ENCODE data around the gene FADS2.

FADS2 gene

DNA sequence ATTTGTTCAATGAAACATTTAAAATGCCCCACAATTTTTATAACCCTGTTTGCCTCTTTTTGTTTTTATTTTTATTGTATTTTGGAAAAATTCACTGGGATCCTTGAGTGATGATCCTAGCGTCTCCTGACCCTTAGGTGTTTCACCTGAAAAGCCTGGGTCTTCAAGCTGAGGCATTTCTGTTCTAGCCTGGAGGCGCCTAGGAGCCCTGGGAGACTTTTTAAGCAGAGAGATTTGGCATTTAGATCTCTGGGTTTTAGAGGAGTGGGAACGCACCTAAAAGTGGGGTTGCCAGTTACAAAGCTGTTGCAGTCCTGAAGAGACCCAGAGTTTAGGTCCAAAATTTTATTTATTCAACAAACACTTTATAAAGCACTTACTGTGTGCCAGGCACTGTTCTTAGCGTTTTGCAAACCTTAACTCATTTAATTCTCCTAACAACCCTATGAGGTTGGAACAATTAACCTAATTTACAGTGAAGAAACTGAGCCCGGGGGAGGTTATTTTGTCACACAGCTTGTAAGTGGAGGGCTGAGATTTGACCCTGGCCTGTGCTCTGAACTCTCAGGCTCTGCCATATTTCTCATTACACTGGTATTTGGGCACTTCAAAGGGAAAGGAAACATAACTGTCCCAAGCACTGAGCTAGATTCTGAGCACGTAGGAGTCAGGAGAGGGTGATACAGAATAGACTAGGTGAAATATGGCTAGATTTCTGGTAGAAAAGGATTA is 10.5 kb upstream of the FADS2 start:
- DNase-seq (ENCODE audit: low read depth, low spot score) = no peak
- H3K27ac ChIP-seq = peak overlapping the region; percentile 83

DNA sequence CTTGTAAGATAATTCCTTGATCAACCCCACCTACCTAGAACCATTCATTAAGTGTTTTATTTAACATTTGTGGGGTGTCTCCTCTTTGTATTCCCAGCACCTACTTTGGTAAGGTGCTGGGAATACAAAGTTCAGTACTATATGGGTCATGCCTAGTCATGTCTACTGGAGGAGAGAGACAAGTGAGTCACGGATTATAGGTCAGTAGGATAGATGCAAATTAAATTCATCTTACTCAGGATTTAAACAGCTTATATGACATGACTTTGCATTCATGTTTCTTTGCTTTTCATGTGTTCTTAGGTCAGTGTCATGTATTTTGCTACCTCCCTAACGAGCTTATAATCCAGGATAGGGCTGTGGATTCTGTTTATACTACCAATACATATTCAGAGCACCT is 7.9 kb upstream of the FADS2 start:
- peak; percentile 56 for DNase-seq (ENCODE audit: low read depth, low spot score)
- peak overlapping the region; percentile 91 for H3K27ac ChIP-seq

DNA sequence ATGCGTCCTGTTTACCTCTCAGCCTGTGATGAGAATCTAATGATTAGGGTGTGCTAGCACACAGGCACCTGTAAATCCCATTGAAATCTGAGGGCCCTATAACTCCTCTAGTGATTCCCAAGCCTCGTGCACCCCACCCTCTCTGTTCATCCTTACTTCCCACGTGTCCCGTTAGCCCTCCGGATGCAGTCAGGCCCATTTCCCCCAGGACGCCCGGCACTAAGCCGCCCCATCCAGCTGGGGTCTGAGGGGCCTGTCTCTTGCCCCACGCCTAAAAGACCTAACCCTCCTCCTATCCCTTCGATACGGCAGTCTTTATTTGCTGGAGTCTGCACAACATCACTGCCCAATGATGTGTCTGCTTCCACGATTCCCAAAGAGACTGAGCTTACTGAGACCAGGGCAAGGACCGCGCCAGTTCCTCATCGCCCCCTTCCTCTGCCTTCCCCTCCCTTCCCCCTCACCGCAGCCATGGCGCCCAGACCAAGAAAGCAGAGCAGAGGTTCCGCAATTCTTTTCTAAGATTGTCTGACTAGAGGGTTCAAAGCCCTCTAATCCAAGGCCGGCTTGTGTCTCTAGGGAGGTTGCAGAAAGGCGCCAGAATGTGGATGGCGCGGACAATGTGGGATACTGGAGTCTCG is 1.1 kb upstream of the FADS2 start:
- peak overlapping the region; percentile 31 for H3K27ac ChIP-seq
- no peak for DNase-seq (ENCODE audit: low read depth, low spot score)

DNA sequence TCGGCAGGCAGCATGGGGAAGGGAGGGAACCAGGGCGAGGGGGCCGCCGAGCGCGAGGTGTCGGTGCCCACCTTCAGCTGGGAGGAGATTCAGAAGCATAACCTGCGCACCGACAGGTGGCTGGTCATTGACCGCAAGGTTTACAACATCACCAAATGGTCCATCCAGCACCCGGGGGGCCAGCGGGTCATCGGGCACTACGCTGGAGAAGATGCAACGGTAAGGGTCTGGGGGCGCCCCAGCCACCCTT is 204 bp downstream of the FADS2 start:
- DNase-seq (ENCODE audit: low read depth, low spot score) = no peak
- peak overlapping the region; percentile 31 for H3K27ac ChIP-seq

DNA sequence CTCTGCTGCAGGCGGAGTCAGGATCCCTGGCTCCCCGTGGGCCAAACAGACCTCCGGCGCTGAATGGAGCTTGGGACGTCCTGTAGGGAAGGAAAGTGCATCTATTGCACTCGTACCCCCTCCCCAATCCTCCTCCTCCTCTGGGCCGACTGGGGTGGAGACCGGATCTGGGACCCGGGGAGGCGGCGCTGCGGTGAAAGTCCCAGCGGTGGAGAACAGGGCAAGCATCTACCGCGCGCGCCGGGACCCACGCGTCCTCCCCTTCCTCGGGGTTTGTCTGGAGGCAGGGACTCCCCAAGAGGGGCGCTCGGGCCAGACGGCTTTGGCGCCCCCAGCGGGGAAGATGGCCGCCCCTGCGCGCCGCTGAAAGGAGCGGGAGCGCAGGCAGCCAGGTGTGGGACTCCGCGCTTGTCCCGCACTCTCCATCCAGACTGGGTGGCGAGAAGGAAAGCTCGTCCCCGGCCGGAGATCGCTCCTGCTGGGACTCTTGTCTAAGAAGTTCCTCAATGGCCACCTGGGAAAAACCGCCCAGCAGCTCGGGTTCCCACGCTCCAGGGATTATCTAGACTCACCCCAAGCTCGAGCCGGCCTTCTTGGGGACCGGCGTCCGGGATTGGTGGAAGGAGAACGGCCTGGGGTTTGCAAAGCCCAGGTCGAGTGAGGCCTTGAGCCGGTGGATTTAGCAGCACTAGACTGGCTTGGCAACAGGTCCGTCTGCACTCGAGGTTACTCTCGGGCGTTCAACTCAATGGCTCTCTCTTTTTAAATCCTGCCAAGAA is 718 bp downstream of the FADS2 start:
- H3K27ac ChIP-seq = peak overlapping the region; percentile 31
- DNase-seq (ENCODE audit: low read depth, low spot score) = no peak

DNA sequence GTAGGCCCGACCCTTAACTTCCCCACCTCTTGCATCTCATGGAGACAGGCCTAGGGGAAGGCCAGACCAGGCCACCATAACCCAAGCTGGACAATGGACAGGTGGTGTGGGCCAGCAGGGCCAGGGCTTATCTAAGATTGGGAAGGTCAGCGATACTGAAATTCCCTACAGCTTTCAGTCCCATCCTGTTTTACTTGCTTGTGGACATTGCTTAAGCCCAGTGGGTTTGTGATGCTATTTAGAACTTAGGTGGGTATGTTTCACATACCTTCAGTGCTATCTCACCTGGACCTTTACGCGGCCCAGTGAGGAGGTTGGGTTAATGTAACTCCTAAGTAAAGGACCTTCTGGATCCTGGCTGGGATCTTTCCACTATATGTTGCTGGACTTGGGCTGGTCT is 1.7 kb downstream of the FADS2 start:
- DNase-seq (ENCODE audit: low read depth, low spot score) = no peak
- H3K27ac ChIP-seq = no peak overlapping the region

DNA sequence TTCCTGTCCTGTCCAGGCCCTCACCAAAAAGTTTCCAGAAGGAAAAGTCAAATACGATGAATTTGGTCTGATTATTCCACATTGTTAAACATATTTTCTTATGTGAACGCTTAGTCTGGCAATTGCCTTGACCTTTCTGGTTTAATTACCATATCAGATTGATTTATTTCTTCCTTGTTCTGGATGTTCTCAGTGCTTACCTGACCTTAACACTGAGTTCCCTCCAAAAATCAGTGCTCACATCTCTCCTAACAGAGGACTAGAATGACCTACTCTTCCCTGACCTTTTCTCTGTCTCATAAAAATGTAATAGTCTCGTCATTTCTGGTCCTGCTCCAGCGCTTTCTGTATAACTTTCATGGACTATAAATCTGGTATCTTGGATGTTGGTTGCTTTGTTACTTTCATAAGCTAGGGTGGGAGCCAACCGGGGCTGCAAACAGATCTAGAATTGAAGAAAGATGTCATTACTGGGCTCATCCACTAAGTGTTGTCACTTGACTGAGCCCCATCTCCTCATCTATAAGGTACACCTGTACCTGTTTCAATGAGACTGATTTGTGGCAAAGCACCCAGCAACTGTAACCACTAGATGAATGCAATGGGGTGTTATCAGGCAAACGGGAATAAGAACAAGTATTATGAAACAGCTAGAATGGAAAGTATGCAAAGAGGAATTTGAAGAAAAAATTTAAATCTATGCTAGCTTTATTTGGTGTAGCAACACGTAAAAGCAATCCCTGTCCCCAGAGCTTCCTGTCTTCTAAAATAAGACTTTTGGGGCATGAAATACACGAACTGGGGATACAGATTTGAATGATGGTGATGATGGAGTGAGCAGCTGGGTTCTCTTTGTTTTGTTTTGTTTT is 2.4 kb downstream of the FADS2 start:
- no peak overlapping the region for H3K27ac ChIP-seq
- no peak for DNase-seq (ENCODE audit: low read depth, low spot score)

DNA sequence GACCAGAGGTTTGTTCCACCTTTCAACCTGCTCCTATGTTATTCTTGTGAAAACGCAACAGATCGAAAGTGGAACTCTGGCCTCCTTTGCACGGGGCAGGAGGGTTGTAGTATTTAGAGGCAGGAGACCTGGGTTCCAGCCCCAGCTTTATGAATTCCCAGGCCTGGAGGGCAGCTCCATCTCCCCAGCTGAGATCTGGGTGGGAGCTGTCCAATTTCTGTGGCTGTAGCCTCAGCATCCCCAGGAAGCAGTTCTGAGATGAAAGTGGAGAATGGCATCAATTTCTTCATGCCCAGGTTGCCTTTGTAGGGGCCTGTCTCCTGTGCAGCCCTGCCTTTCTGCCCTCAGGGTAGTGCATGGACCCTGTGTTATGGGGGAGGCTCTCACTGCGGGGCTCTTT is 4.1 kb downstream of the FADS2 start:
- H3K27ac ChIP-seq = no peak overlapping the region
- DNase-seq (ENCODE audit: low read depth, low spot score) = no peak

DNA sequence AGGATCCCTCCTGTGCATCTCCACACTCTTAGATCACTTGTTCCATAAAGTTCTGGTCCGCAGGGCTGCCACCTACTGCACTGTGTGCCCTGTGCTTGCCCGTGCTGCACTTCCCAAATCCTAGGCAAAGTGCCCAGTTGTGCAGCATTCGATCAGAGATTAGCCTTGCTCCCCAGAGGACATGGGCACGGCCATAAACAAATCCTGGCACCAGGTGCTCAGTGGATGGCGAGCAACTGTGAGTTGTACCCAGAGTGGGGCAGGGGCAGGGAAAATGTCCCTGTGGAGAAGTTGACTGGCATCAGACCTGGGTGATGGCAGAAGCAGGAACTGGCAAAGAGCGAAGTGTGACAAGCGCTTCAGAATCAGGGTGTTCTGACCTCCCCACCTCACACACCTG is 4.7 kb downstream of the FADS2 start:
- no peak for DNase-seq (ENCODE audit: low read depth, low spot score)
- no peak overlapping the region for H3K27ac ChIP-seq

DNA sequence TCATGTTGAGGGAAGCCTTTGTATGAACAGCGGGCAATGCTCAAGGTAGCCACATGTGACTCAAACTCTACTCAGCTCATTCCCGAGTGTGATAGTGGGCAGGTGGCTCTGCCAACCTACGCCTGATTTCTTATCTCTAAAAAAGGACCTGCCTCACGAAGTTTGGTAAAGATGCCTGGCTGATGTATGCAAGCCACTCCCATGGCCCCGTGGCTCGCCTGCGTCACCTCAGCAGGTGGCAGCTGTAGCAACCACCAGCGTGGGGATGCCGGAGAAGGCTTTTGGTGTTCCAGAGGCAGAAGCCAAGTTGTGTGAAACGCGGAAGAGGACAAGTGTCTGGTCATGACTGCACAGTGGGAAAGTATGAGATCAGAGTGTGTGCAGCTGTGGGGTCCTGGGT is 5.4 kb downstream of the FADS2 start:
- DNase-seq (ENCODE audit: low read depth, low spot score) = no peak
- no peak overlapping the region for H3K27ac ChIP-seq

DNA sequence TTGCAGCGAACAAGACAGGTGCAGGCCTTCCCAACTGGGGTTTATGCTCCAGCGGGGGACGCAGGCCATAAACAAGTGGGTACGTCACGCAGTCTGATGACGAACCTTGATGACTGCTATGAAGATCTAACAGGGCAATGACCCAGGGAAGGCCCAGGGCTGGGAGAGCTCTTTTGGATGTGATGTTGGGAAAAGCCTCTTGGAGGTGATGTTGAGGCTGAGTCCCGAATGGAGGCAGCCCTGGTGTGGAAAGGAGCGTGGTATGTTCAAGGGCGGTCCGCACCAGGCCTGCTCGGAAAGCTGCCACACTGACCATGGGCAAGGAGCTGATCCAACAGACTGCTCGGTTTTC is 5.8 kb downstream of the FADS2 start:
- H3K27ac ChIP-seq = no peak overlapping the region
- no peak for DNase-seq (ENCODE audit: low read depth, low spot score)

DNA sequence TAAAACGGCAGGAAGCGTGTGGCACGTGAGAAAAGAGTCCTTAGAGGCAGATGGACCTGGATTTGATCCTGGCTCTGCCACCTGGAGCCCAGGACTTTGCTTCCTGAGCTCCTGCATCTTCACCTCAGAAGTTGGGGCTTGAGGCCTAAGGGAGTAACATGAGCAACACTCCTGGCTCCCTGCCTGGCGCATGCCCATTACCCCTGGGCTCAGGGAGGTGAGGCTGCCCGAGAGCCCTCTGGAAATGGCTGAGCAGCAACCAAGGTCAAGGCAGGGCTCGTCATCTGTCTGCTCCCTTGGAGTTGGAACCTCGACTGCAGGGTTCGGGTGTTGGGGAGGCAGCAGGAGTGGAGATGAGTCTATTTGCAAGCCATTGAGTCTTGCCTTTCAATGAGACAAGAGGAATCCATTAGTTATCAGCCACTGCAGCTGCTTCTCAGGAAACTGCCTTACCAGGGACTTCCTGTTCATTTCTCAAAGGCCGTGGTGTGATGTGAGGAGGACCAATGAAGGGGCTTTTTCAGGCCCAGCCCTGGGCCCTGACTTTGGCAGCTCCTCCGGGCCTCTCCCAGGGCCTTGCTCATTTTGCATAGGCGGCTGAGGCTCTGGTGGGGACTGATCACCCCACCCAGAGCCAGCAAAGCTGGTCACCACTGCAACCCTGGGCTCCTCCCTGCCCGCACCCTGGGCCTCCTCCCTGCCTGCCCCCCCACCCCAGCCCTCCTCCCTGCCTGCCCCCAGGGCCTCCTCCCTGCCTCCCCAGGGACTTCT is 6.4 kb downstream of the FADS2 start:
- H3K27ac ChIP-seq = no peak overlapping the region
- DNase-seq (ENCODE audit: low read depth, low spot score) = no peak

DNA sequence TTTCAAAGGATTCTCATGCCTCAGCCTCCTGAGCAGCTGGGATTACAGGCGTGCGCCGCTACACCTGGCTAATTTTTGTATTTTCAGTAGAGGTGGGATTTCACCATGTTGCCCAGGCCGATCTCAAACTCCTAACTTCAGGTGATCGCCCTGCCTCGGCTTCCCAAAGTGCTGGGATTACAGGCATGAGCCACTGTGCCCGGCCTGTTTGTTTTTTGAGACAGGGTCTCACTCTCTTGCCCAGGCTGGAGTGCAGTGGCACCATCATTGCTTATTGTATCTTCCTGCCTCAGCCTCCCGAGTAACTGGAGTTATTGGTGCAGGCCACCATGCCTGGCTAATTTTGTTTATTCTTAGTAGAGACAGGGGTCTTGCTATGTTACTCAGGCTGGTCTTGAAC is 8.1 kb downstream of the FADS2 start:
- no peak overlapping the region for H3K27ac ChIP-seq
- no peak for DNase-seq (ENCODE audit: low read depth, low spot score)

DNA sequence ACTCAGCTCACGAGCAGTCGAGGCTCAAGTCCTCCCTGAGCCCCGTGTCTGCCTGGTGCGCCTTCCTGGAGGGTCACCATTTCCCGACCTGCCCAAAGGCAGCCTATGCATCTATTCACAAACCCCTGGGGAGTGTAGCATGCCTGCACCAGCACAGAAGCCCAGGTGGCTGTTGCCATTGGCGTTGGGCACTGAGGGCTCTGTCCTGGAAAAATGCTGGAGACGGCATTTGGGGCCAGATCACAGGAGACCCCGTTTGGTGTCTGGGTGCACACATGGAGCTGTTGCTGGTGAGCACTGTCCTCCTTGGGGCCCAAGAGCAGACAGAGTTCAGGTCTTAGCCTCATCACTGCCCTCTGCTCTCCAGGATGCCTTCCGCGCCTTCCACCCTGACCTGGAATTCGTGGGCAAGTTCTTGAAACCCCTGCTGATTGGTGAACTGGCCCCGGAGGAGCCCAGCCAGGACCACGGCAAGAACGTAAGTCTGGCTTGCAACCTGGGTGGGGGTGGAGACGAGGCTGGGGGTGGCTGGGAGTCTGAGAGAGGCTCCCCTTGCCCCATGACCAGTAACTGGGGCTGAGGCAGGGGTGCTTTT is 9.4 kb downstream of the FADS2 start:
- DNase-seq (ENCODE audit: low read depth, low spot score) = no peak
- H3K27ac ChIP-seq = no peak overlapping the region

DNA sequence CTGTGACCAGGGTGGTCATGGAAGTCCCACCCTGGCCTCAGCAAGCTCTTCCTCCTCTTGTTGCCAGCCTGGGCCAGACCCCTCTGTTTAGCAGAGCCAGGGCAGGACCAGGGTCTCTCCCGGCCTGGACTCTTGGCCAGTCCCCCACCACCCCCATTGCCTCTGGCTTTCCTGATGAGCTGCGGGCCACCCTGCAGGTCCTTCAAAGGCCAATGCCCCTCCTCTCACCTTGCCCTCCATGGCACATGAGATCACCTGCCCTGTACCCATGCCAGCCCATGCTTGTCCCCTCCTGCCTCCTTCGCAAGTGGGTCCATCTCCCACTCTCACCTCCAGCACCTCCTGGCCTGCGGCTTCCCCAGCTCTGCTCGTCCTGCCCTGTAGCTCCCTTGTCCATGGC is 10.4 kb downstream of the FADS2 start:
- DNase-seq (ENCODE audit: low read depth, low spot score) = no peak
- no peak overlapping the region for H3K27ac ChIP-seq

DNA sequence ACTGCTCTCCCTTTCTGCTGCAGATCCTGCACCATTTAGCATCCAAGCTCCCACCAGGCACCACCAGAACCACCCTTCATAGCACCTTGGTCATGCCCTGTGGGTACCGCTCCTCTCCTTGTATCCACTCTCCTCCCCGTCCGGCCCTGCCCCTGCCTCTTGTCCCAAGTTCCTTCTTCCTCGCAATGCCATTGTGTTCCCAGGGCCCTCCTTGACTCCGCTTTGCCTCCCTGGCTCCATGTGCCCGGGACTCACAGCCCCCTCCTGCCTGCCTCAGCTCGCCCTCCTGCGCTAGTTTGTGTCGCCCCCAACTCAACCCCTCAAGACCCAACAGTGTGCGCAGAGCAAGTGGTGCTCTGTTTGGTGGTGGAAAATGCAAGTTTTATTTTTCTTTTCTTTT is 10.8 kb downstream of the FADS2 start:
- DNase-seq (ENCODE audit: low read depth, low spot score) = no peak
- no peak overlapping the region for H3K27ac ChIP-seq

DNA sequence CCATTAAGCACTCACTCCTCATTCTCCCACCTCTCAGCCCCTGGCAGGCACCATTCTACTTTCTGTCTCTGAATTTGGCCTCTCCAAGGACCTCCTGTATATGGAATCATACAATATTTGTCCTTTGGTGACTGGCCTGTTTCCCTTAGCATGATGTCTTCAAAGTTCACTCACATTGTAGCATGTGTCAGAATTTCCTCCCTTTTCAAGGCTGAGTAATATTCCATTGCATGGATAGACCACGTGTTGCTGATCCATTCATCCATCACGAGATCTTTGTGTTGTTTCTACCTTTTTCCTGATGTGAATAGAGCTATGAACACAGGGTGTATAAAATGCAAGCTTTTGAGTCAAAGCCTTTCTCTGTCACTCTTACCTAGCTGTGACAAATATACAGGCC is 11.6 kb downstream of the FADS2 start:
- no peak overlapping the region for H3K27ac ChIP-seq
- no peak for DNase-seq (ENCODE audit: low read depth, low spot score)

DNA sequence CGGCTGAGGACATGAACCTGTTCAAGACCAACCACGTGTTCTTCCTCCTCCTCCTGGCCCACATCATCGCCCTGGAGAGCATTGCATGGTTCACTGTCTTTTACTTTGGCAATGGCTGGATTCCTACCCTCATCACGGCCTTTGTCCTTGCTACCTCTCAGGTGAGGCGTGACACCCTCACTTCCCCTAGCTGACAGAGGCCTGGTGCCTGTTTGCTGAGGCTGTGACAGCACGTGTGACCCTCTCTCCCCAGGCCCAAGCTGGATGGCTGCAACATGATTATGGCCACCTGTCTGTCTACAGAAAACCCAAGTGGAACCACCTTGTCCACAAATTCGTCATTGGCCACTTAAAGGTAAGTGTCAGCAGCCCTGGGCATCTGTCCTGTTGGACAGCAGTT is 12.3 kb downstream of the FADS2 start:
- no peak overlapping the region for H3K27ac ChIP-seq
- DNase-seq (ENCODE audit: low read depth, low spot score) = no peak

DNA sequence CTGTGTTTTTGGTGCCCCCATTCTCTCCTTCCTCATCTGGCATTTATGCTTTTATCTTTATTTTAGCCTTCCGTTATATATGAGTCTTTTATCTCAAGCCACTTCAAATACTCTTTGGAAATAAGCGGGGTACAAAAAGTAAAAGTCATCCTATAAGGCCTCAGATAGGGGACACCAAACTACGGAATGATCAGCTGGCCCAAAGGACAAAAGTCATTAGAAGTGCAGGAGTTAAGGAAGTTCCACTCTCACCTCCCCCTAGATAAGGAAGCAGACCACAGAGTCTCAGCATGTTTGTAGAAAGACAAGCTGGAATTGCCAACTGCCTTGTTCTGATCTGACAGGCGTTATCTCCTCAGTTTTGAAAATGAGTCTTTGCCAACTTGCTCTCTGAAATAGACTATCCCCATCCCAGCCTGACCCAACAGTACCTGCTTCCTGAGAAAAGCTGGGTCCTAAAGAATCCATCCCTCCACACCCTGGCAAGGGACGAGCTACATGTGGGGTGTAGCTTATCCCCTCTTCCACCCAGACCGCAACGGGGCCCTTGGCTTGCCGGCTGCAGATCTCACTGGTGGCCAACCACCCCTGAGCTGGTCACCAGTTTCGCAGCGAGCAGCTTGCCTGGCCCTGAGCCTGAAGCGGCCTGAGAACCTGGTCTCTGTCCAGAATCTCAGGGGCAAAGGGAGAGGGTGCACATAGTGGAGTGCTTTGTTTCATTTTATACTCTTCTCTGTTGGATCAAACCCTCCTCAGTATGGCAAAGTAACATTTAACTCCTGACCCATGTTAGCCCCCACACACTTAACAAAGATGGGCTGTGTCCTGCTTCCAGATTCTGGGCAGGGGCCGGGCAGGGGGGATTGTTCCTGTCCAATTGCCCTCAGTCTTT is 13.8 kb downstream of the FADS2 start:
- H3K27ac ChIP-seq = no peak overlapping the region
- no peak for DNase-seq (ENCODE audit: low read depth, low spot score)

All from epithelial cell of prostate (primary cell).